MM.1S (cell line): Measurements from ENCODE around the gene UBAC1.

Experiments used
- DNase-seq: peaks from one replicate; pipeline ENCODE4 v3.0.0-alpha.2; 2015
- H2AFZ ChIP-seq: fragments of 300-600 bp; sonication (generic); 2 replicates; pipeline ENCODE4 v1.6.0; 2016; ENCODE audit warnings: antibody characterized with exemption, low read length
- H3F3A ChIP-seq: fragments of 300-600 bp; sonication (generic); 2 replicates; pipeline ENCODE4 v1.6.1; 2016; ENCODE audit warnings: mild to moderate bottlenecking, antibody characterized with exemption, low read length, moderate library complexity, mixed read lengths; ENCODE audit not compliant: insufficient read depth
- H3K27ac ChIP-seq: fragments of 300-600 bp; sonication (generic); 2 replicates; pipeline ENCODE4 v1.5.1; 2016; ENCODE audit warnings: mild to moderate bottlenecking, low read length
- H3K27me3 ChIP-seq: fragments of 300-600 bp; sonication (generic); replicated peaks from 2 replicates; pipeline ENCODE4 v1.6.0; 2016; ENCODE audit warnings: low read length; ENCODE audit not compliant: insufficient read depth
- H3K36me3 ChIP-seq: fragments of 300-600 bp; sonication (generic); replicated peaks from 2 replicates; pipeline ENCODE4 v1.6.1; 2016; ENCODE audit warnings: mild to moderate bottlenecking, low read length, mixed read lengths; ENCODE audit not compliant: insufficient read depth
- H3K4me1 ChIP-seq: fragments of 300-600 bp; sonication (generic); 2 replicates; pipeline ENCODE4 v1.6.1; 2016; ENCODE audit warnings: low read length, mixed read lengths
- H3K4me2 ChIP-seq: fragments of 300-600 bp; sonication (generic); 2 replicates; pipeline ENCODE4 v1.6.0; 2016; ENCODE audit warnings: low read depth, low read length
- H3K4me3 ChIP-seq: fragments of 300-600 bp; sonication (generic); 2 replicates; pipeline ENCODE4 v1.5.1; 2016; ENCODE audit warnings: low read length, mixed read lengths
- H3K79me2 ChIP-seq: fragments of 300-600 bp; sonication (generic); 2 replicates; pipeline ENCODE4 v1.6.1; 2016; ENCODE audit warnings: mixed run types, low read length, mixed read lengths
- H3K9ac ChIP-seq: fragments of 300-600 bp; sonication (generic); 2 replicates; pipeline ENCODE4 v1.6.1; 2016; ENCODE audit warnings: low read length, mixed read lengths
- H3K9me2 ChIP-seq: fragments of 300-600 bp; sonication (generic); replicated peaks from 2 replicates; pipeline ENCODE4 v1.6.1; 2016; ENCODE audit warnings: mild to moderate bottlenecking, low read length, mixed read lengths; ENCODE audit not compliant: insufficient read depth
- H3K9me3 ChIP-seq: fragments of 300-600 bp; sonication (generic); replicated peaks from 2 replicates; pipeline ENCODE4 v1.6.1; 2016; ENCODE audit warnings: mild to moderate bottlenecking, low read length, mixed read lengths; ENCODE audit not compliant: insufficient read depth
- H4K20me1 ChIP-seq: fragments of 300-600 bp; sonication (generic); 2 replicates; pipeline ENCODE4 v1.6.1; 2016; ENCODE audit warnings: mild to moderate bottlenecking, low read length, moderate library complexity, mixed read lengths; ENCODE audit not compliant: insufficient read depth
- CTCF ChIP-seq: fragments of 300-600 bp; sonication (generic); IDR thresholded peaks from 2 replicates; pipeline ENCODE4 v1.5.1; 2016; ENCODE audit warnings: antibody characterized with exemption, low read length, mixed read lengths
- EZH2 ChIP-seq: fragments of 300-600 bp; sonication (generic); optimal IDR thresholded peaks from 2 replicates; pipeline ENCODE3; 2017; ENCODE audit warnings: low read depth, mild to moderate bottlenecking, antibody characterized with exemption, low read length, mixed read lengths
- EZH2phosphoT487 ChIP-seq: fragments of 300-600 bp; sonication (generic); IDR thresholded peaks from 2 replicates; pipeline ENCODE4 v1.6.1; 2018; ENCODE audit warnings: antibody characterized with exemption, low read length

UBAC1 gene

GRCh38 chr9:135997090-135998015 is 36.2 kb upstream of the UBAC1 start:
- H3K4me3 ChIP-seq, result no peak overlapping the region
- peaks cover 3% of the 10 kb centered on the region; the same call in 1 of the 2 replicates for H3K4me1 ChIP-seq
- H3K79me2 ChIP-seq, result no peaks in the 10 kb centered on the region
- no peak for TF ChIP-seq CTCF
- H3K9ac ChIP-seq, result no peak overlapping the region
- H3K36me3 ChIP-seq, result no peaks in the 10 kb centered on the region
- H3K9me2 ChIP-seq, result no peaks in the 10 kb centered on the region
- no peaks in the 10 kb centered on the region for H3F3A ChIP-seq
- H4K20me1 ChIP-seq, result no peaks in the 10 kb centered on the region
- H3K4me2 ChIP-seq, result no peak overlapping the region
- no peak for DNase-seq
- no peaks in the 10 kb centered on the region for H3K9me3 ChIP-seq
- no peak overlapping the region for H2AFZ ChIP-seq
- no peak overlapping the region for H3K27ac ChIP-seq
- H3K27me3 ChIP-seq, result peaks cover 94% of the 10 kb centered on the region

DNA sequence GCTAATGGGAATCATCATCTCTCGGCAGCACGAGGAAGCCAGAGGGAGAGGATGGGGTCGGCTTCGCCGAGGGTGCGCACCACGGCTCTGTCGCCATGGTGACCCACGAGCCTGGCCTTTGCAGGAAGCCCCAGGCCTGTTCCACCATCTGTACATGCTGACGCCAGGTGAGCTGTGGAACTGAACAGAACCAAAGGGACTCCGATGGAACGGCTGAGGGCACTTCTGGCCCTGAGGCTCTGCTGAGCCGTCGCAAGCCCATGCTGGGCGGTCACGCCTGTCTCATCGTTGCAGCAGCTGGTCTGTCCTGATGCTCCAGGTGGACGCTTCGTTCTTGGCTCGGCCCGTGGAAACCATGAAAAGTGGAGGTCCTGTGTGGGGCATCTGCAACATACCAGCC is 34.6 kb upstream of the UBAC1 start:
- Histone ChIP-seq H3K27ac (no peak overlapping the region), H3F3A (no peaks in the 10 kb centered on the region), H3K79me2 (no peaks in the 10 kb centered on the region), H3K4me3 (no peak overlapping the region), H4K20me1 (no peaks in the 10 kb centered on the region), H3K4me2 (no peak overlapping the region), H3K9me2 (no peaks in the 10 kb centered on the region), H3K9me3 (no peaks in the 10 kb centered on the region), H3K9ac (no peak overlapping the region), H3K4me1 (peaks cover 3% of the 10 kb centered on the region; the same call in 1 of the 2 replicates), H3K27me3 (peaks cover 88% of the 10 kb centered on the region), H2AFZ (no peak overlapping the region), H3K36me3 (no peaks in the 10 kb centered on the region)
- TF ChIP-seq CTCF (no peak), EZH2 (no peak), EZH2phosphoT487 (no peak)
- no peak for DNase-seq

DNA sequence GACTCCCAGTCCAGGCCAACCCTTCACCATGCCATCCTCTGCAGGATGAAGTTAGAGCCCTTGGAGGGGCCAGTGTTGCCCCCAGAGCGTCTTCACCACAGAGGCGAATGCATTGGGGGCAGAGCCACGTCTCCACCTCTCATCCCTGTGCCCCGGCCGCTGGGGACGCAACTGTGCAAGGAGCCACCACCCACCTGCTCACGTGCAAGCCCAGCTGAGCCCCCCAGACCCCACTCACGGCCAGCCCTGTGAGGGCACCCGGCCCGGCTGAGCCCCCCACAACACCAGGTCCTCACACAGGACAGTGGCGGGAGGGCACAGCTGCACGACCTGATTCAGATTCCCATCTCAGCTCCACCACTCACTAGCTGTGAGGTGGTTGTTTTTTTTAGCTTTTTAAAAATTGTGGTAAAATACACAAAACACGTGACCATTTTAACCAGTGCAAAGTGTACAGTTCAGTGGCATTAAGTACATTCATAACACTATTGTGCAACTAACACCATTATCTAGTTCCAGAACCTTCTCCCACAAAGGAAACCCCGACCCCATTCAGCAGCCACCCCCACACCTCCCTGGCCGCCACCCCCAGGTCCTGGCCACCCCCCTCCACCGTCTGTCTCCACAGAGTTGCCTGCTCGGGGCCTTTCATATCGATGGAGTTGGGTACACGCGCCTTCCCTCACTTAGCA is 33.5 kb upstream of the UBAC1 start:
- Histone ChIP-seq H3K9me3 (no peaks in the 10 kb centered on the region), H3K36me3 (no peaks in the 10 kb centered on the region), H3K9me2 (no peaks in the 10 kb centered on the region), H3K4me2 (no peak overlapping the region), H3K79me2 (no peaks in the 10 kb centered on the region), H3K27ac (no peak overlapping the region), H4K20me1 (no peaks in the 10 kb centered on the region), H3F3A (no peaks in the 10 kb centered on the region), H3K4me1 (peaks cover 3% of the 10 kb centered on the region; the same call in 1 of the 2 replicates), H2AFZ (no peak overlapping the region), H3K27me3 (peaks cover 87% of the 10 kb centered on the region), H3K4me3 (no peak overlapping the region), H3K9ac (no peak overlapping the region)
- DNase-seq, result no peak
- no peak for TF ChIP-seq CTCF
- no peak for TF ChIP-seq EZH2
- no peak for TF ChIP-seq EZH2phosphoT487
